GM12878 (cell line): ENCODE results near the gene KLK2. TPM values are rescaled to one million over a fixed set of nuclear protein-coding genes. Genes with fewer than 3 reads are reported as not detected.
A peak's percentile ranks its signal among the peaks of the same experiment; 100 is the strongest.

Experiments
- ATAC-seq: fragments of 200-7000 bp; cut with Tn5 transposase; 3 replicates; pipeline ENCODE4 v1.9.1; 2020; ENCODE audit warnings: mild to moderate bottlenecking, moderate library complexity
- BruUV-seq: library from RNA; stranded (reverse); fragments of 400-500 nt; replicated peaks from 2 replicates; lab custom pipeline; 2021; lab: Mats Ljungman, UMichigan
- CTCF ChIA-PET: fragments of 300-600 bp; sonication (Branson Sonifier 250); formaldehyde crosslinking; extraction: SDS; loops from one replicate; lab custom pipeline; 2021; ENCODE audit warnings: inconsistent platforms; lab: Yijun Ruan, JAX
- POLR2A ChIA-PET: fragments of 350-600 bp; formaldehyde crosslinking; extraction: SDS; loops from one replicate; lab custom pipeline; 2021; ENCODE audit warnings: inconsistent platforms; lab: Charles Lee
- RAD21 ChIA-PET: fragments of 300-600 bp; sonication (Branson Sonifier 250); formaldehyde crosslinking; loops from one replicate; lab custom pipeline; 2023; ENCODE audit warnings: antibody characterized with exemption; ENCODE audit not compliant: unreplicated experiment; lab: Charles Lee
- SMC1A ChIA-PET: fragments of 300-600 bp; sonication (Branson Sonifier 250); formaldehyde crosslinking; loops from one replicate; lab custom pipeline; 2023; ENCODE audit not compliant: unreplicated experiment, uncharacterized antibody; lab: Charles Lee
- DNase-seq: peaks from one replicate; pipeline ENCODE4 v3.0.0-alpha.2; 2011; ENCODE audit warnings: low read depth, low spot score
- FAIRE-seq: peaks from 3 replicates; lab custom pipeline; 2011; peaks lifted over from hg19 to GRCh38; lab: Jason Lieb, UNC
- H2AFZ ChIP-seq: 2 replicates; pipeline ENCODE4 v1.6.0; 2011; ENCODE audit warnings: low read depth, low read length, control low read depth; ENCODE audit not compliant: control insufficient read depth
- H3K27ac ChIP-seq: 2 replicates; pipeline ENCODE4 v1.5.1; 2011; ENCODE audit warnings: control low read depth; ENCODE audit not compliant: control insufficient read depth, insufficient read depth
- H3K27me3 ChIP-seq, 2 experiments: replicated peaks in 1 of 2; 2 replicates each; pipeline versions ENCODE4 v1.6.0 to v1.6.1; 2011; ENCODE audit warnings: low read length in 1 of 2; ENCODE audit not compliant: control insufficient read depth in 2 of 2, insufficient read depth in 2 of 2
- H3K36me3 ChIP-seq, 2 experiments: 2 replicates each; pipeline ENCODE4 v1.5.1; 2011; ENCODE audit warnings: low read length in 1 of 2; ENCODE audit not compliant: control insufficient read depth in 2 of 2, insufficient read depth in 2 of 2
- H3K4me1 ChIP-seq: 2 replicates; pipeline ENCODE4 v1.6.1; 2011; ENCODE audit warnings: mild to moderate bottlenecking, low read length, moderate library complexity, mixed read lengths; ENCODE audit not compliant: control insufficient read depth, insufficient read depth
- H3K4me2 ChIP-seq: 2 replicates; pipeline ENCODE4 v1.6.0; 2011; ENCODE audit warnings: control low read depth; ENCODE audit not compliant: control insufficient read depth, insufficient read depth
- H3K4me3 ChIP-seq: fragments of 200-600 bp; sonication (generic); 2 replicates; pipeline ENCODE4 v1.5.1; 2016
- H3K79me2 ChIP-seq: 2 replicates; pipeline ENCODE4 v1.6.0; 2011; ENCODE audit warnings: low read length; ENCODE audit not compliant: control insufficient read depth, insufficient read depth
- H3K9ac ChIP-seq: 2 replicates; pipeline ENCODE4 v1.8.0; 2011; ENCODE audit warnings: low read length, control low read depth, mixed read lengths; ENCODE audit not compliant: control insufficient read depth, insufficient read depth
- H3K9me3 ChIP-seq: replicated peaks from 3 replicates; pipeline ENCODE4 v1.5.1; 2011; ENCODE audit warnings: mild to moderate bottlenecking, low read length; ENCODE audit not compliant: control insufficient read depth, insufficient read depth
- H4K20me1 ChIP-seq: 2 replicates; pipeline ENCODE4 v1.6.0; 2011; ENCODE audit not compliant: control insufficient read depth, insufficient read depth
- KLF5 ChIP-seq: fragments of 450-650 bp; IDR thresholded peaks from 2 replicates; pipeline ENCODE4 v1.6.1; 2014; ENCODE audit warnings: mild to moderate bottlenecking; ENCODE audit not compliant: partially characterized antibody
- NR2C1 ChIP-seq: fragments of 450-650 bp; IDR thresholded peaks from 2 replicates; pipeline ENCODE4 v1.6.1; 2017; ENCODE audit warnings: antibody characterized with exemption, mild to moderate bottlenecking, moderate library complexity
- WGBS: methylation state at CpG from one replicate; pipeline ENCODE4 v1.1.6; 2016; ENCODE audit warnings: low lambda C conversion rate; ENCODE audit not compliant: insufficient replicate concordance, insufficient coverage; ENCODE audit errors: missing lambda C conversion rate; 5-methylcytosine and 5-hydroxymethylcytosine counted together
- in situ Hi-C: fragments of 300-500 bp; cut with MboI; formaldehyde crosslinking; loops from 9 replicates; pipeline ENCODE4 v1.14.3; 2018; ENCODE audit warnings: mixed read lengths
- intact Hi-C: fragments of 100-400 bp; cut with micrococcal nuclease; formaldehyde crosslinking; loops from one replicate; pipeline ENCODE4 v1.14.2; 2022; ENCODE audit not compliant: unreplicated experiment
- polyA plus RNA-seq, 11 experiments: library from polyadenylated mRNA; depleted of rRNA in 4 of 11; unstranded in 6 of 11; stranded (reverse) in 5 of 11; fragments of >200 nt; fragmentation: Nextera tagmentation in 4 of 11; fragmentation: Illumina TruSeq in 1 of 11; extraction: Ambion mirVana in 4 of 11; extraction: Trizol in 1 of 11; gene quantifications; 1 replicate in 1 of 11; 2 replicates in 10 of 11; pipeline versions ENCODE4 v1.2.1 to v1.2.3, GENCODE V29; 2011 to 2016; ENCODE audit warnings: inconsistent platforms in 2 of 11, missing spikeins in 2 of 11, low read depth in 1 of 11
- total RNA-seq, 4 experiments: library from RNA; depleted of rRNA in 3 of 4; stranded (reverse); fragments of >200 nt in 3 of 4; fragmentation: Illumina TruSeq in 1 of 4; extraction: Trizol in 1 of 4; gene quantifications; 2 replicates each; pipeline versions ENCODE4 v1.2.1 to v1.2.3, GENCODE V29; 2013 to 2021
- TF ChIP-seq, protein P1 (sequence below): fragments of 450-650 bp; formaldehyde crosslinking; IDR thresholded peaks from 2 replicates; pipeline ENCODE4 v1.5.0; 2022; ENCODE audit warnings: mild to moderate bottlenecking, missing genetic modification characterization
- TF ChIP-seq, protein P2 (sequence below), 3 experiments: IDR thresholded peaks in 2 of 3; conservative IDR thresholded peaks in 1 of 3; 2 replicates each; pipeline ENCODE4 v1.5.1; 2011; ENCODE audit warnings: low read depth in 3 of 3, low read length in 3 of 3, mild to moderate bottlenecking in 3 of 3, control low read depth in 2 of 3, moderate library complexity in 2 of 3, inconsistent platforms in 1 of 3, mixed read lengths in 1 of 3; ENCODE audit not compliant: control insufficient read depth in 2 of 3, insufficient read depth in 1 of 3; ENCODE audit errors: extremely low read depth in 1 of 3

The KLK2 gene
- total and polyA plus RNA-seq, 10 of the 15 experiments (the other 5 are each of a cell fraction or from before 2014, with no cell fraction given) = 0.19 to 3.1 (median 1.2) TPM

DNA sequence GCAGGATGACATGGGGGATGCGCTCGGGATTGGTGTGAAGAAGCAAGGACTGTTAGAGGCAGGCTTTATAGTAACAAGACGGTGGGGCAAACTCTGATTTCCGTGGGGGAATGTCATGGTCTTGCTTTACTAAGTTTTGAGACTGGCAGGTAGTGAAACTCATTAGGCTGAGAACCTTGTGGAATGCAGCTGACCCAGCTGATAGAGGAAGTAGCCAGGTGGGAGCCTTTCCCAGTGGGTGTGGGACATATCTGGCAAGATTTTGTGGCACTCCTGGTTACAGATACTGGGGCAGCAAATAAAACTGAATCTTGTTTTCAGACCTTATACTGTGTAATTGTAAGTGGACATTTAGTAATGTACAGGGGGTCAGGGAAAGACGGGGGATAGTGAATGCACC is 7.0 kb downstream of the KLK2 start (continued):
- TF ChIP-seq, protein P1, sequence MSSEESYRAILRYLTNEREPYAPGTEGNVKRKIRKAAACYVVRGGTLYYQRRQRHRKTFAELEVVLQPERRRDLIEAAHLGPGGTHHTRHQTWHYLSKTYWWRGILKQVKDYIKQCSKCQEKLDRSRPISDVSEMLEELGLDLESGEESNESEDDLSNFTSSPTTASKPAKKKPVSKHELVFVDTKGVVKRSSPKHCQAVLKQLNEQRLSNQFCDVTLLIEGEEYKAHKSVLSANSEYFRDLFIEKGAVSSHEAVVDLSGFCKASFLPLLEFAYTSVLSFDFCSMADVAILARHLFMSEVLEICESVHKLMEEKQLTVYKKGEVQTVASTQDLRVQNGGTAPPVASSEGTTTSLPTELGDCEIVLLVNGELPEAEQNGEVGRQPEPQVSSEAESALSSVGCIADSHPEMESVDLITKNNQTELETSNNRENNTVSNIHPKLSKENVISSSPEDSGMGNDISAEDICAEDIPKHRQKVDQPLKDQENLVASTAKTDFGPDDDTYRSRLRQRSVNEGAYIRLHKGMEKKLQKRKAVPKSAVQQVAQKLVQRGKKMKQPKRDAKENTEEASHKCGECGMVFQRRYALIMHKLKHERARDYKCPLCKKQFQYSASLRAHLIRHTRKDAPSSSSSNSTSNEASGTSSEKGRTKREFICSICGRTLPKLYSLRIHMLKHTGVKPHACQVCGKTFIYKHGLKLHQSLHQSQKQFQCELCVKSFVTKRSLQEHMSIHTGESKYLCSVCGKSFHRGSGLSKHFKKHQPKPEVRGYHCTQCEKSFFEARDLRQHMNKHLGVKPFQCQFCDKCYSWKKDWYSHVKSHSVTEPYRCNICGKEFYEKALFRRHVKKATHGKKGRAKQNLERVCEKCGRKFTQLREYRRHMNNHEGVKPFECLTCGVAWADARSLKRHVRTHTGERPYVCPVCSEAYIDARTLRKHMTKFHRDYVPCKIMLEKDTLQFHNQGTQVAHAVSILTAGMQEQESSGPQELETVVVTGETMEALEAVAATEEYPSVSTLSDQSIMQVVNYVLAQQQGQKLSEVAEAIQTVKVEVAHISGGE (CRISPR knock-in tag) = no peak

DNA sequence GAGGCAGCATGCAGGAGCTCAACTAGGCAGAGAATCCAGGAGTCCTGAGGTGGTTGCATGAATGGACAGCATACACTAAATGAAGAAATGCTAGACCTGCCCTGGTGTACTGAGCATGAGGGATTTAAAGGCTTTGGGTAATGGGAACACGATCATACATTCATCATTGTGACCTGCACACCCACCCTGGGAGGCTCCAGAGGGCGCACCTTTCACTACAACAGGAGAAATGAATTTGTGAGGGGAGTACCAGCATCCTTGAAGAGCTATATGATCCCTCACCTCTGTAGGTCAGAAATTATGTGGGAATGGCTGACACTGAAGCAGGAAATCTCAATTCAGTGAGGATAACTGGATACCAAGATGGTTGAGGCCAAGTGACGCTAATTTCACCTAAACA is 8.9 kb downstream of the KLK2 start:
- Histone ChIP-seq H3K27ac (no peak overlapping the region), H3K9ac (no peak overlapping the region), H3K4me2 (no peak overlapping the region), H3K9me3 (no peaks in the 10 kb centered on the region), H2AFZ (no peak overlapping the region), H4K20me1 (no peaks in the 10 kb centered on the region), H3K36me3 (no peaks in the 10 kb centered on the region), H3K79me2 (no peaks in the 10 kb centered on the region), H3K27me3 (no peaks in the 10 kb centered on the region), H3K4me1 (peaks cover 9% of the 10 kb centered on the region; the same call in 1 of the 2 replicates), H3K4me3 (no peak overlapping the region)
- SMC1A ChIA-PET = interaction anchor here (0.6 kb wide), 1 partner anchor 167 kb away, joined by 3 read pairs; no protein-coding TSS in a partner anchor
- POLR2A ChIA-PET = interaction anchor here (0.6 to 1.4 kb wide), 2 partner anchors 10 to 18 kb away, joined by 3 to 4 read pairs; no protein-coding TSS in a partner anchor
- no peak for ATAC-seq
- RAD21 ChIA-PET = interaction anchor here (1.0 to 1.3 kb wide), 3 partner anchors 16 to 39 kb away, joined by 3 to 8 read pairs (median 3); partner anchors contain the start of gene KLK3
- 51% methylated on average over 3 of the region's 3 CpGs for WGBS
- BruUV-seq = no TSS peak
- no peak for FAIRE-seq
- in situ Hi-C loops (no loop called here), intact Hi-C loops (no loop called here)
- CTCF ChIA-PET = interaction anchor here (0.8 to 3.4 kb wide), 5 partner anchors 10 to 47 kb away, joined by 3 to 24 read pairs (median 4); no protein-coding TSS in a partner anchor
- no peak for TF ChIP-seq NR2C1
- TF ChIP-seq, protein P2, sequence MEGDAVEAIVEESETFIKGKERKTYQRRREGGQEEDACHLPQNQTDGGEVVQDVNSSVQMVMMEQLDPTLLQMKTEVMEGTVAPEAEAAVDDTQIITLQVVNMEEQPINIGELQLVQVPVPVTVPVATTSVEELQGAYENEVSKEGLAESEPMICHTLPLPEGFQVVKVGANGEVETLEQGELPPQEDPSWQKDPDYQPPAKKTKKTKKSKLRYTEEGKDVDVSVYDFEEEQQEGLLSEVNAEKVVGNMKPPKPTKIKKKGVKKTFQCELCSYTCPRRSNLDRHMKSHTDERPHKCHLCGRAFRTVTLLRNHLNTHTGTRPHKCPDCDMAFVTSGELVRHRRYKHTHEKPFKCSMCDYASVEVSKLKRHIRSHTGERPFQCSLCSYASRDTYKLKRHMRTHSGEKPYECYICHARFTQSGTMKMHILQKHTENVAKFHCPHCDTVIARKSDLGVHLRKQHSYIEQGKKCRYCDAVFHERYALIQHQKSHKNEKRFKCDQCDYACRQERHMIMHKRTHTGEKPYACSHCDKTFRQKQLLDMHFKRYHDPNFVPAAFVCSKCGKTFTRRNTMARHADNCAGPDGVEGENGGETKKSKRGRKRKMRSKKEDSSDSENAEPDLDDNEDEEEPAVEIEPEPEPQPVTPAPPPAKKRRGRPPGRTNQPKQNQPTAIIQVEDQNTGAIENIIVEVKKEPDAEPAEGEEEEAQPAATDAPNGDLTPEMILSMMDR (IDR thresholded peaks at IDR 0.05 in 2 of 3, conservative IDR thresholded peaks at IDR 0.05 in 1 of 3; ENCODE audit: control insufficient read depth in 2 of 3, extremely low read depth in 1 of 3, insufficient read depth in 1 of 3, low read depth in 3 of 3, low read length in 3 of 3) = peak in 2 of 3 experiments; percentile 8 to 17; a peak in 1 of 6 replicates
- TF ChIP-seq KLF5 = no peak
- DNase-seq = no peak
